Right lobe of liver (tissue), 6 donors: ENCODE results near the gene DLG4. TPM values are rescaled to one million over a fixed set of nuclear protein-coding genes. Genes with fewer than 3 reads are reported as not detected.
A peak's percentile ranks its signal among the peaks of the same experiment; 100 is the strongest.

Source experiments
- ATAC-seq, 4 donors: fragments of 200-7000 bp; cut with Tn5 transposase; one replicate each; pipeline ENCODE4 v1.9.1; 2020; ENCODE audit warnings: mild to moderate bottlenecking in 4 of 4, moderate library complexity in 4 of 4
- DNase-seq, 3 donors: peaks; one replicate each; pipeline ENCODE4 v3.0.0-alpha.2; 2020
- H3K27ac ChIP-seq, 3 donors: fragments of 200-600 bp; one replicate each; pipeline ENCODE4 v1.8.0; 2022
- H3K27me3 ChIP-seq, 2 donors: fragments of 200-600 bp; one replicate each; pipeline ENCODE4 v1.8.0; 2022
- H3K36me3 ChIP-seq, 4 donors: fragments of 200-600 bp; sonication (generic) in 1 of 4; one replicate each; pipeline versions ENCODE4 v1.5.1 to v1.8.0; 2017 to 2022; ENCODE audit warnings: control low read depth in 1 of 4
- H3K4me1 ChIP-seq, 4 donors: fragments of 200-600 bp; sonication (generic) in 1 of 4; one replicate each; pipeline versions ENCODE4 v1.5.1 to v1.8.0; 2017 to 2022; ENCODE audit warnings: control low read depth in 1 of 4
- H3K4me3 ChIP-seq, 3 donors: fragments of 200-600 bp; one replicate each; pipeline ENCODE4 v1.8.0; 2022
- H3K9me3 ChIP-seq, 4 donors: fragments of 200-600 bp; sonication (generic) in 1 of 4; one replicate each; pipeline versions ENCODE4 v1.5.1 to v1.8.0; 2017 to 2022; ENCODE audit warnings: control low read depth in 1 of 4
- CTCF ChIP-seq, 4 donors: fragments of 200-600 bp in 3 of 4; fragments of 450-650 bp in 1 of 4; IDR thresholded peaks; one replicate each; pipeline versions ENCODE4 v1.5.1 to v1.8.0; 2016 to 2022; ENCODE audit warnings: antibody characterized with exemption in 4 of 4, mild to moderate bottlenecking in 2 of 4
- POLR2A ChIP-seq: fragments of 450-650 bp; IDR thresholded peaks from one replicate; pipeline ENCODE4 v1.6.1; 2017; ENCODE audit warnings: antibody characterized with exemption, mild to moderate bottlenecking
- WGBS: methylation state at CpG from one replicate; pipeline ENCODE4 v1.1.6; 2018; ENCODE audit warnings: low coverage, low lambda C conversion rate; ENCODE audit not compliant: insufficient coverage; ENCODE audit errors: missing lambda C conversion rate; 5-methylcytosine and 5-hydroxymethylcytosine counted together
- intact Hi-C, 2 donors: fragments of 100-400 bp; cut with DNase I; formaldehyde crosslinking; loops; one replicate each; pipeline versions ENCODE4 v1.11.2 to v1.14.1; 2022
- total RNA-seq, 6 experiments: library from RNA; depleted of rRNA in 2 of 6; stranded (reverse); fragments of >200 nt in 2 of 6; fragmentation: NEBNext Ultra II Directional in 3 of 6; extraction: Animal tissue kit (Norgen Biotek cat#: 25700) in 3 of 6; gene quantifications; one replicate each; pipeline versions ENCODE4 v1.1.0 to v1.2.4, GENCODE V29; 2016 to 2023
- donor health status: DM: no; HTN: yes; CAD: no.
- donor health status: DM: no; HTN: no; CAD: no.
- donor health status: DM: no; HTN: no; CAD: no.
- donor health status: DM: no; HTN: yes; CAD: no.
- donor health status: DM: no; HTN: yes; CAD: no.

The DLG4 gene
- total RNA-seq, 6 experiments from 2014 or later = 3.0 to 6.4 (median 4.1) TPM

- Histone ChIP-seq H3K4me1 (peaks cover 0 to 44% (median 10%) of the 10 kb centered on the region in 4 donors), H3K27ac (no peak overlapping the region), H3K9me3 (no peaks in the 10 kb centered on the region), H3K36me3 (peaks cover 0 to 52% (median 30%) of the 10 kb centered on the region in 4 donors), H3K27me3 (no peaks in the 10 kb centered on the region), H3K4me3 (no peak overlapping the region)
- intact Hi-C loops = no loop called here
- WGBS = 43% methylated on average over 3 of the region's 4 CpGs
- DNase-seq (no peak), ATAC-seq (no peak)
- TF ChIP-seq CTCF (IDR thresholded peaks at IDR 0.05) (no peak), POLR2A (no peak)
Observed at GRCh38 chr17:7223375-7223774, 3.7 kb upstream of the DLG4 start.

GRCh38 chr17:7222972-7223292 lies 3.3 kb upstream of the DLG4 start:
- intact Hi-C loops = no loop called here
- peaks cover 0 to 40% (median 10%) of the 10 kb centered on the region in 4 donors for H3K4me1 ChIP-seq
- WGBS = 83% methylated on average over 1 of the region's 7 CpGs
- TF ChIP-seq POLR2A (peak; percentile 9), CTCF (IDR thresholded peaks at IDR 0.05) (no peak)
- ATAC-seq (no peak), DNase-seq (peak in 1 of 3 donors; percentile 28)
- no peaks in the 10 kb centered on the region for H3K9me3 ChIP-seq
- H3K27me3 ChIP-seq = no peaks in the 10 kb centered on the region
- H3K4me3 ChIP-seq = no peak overlapping the region
- peaks cover 0 to 52% (median 30%) of the 10 kb centered on the region in 4 donors for H3K36me3 ChIP-seq
- no peak overlapping the region for H3K27ac ChIP-seq

GRCh38 chr17:7222093-7222971 lies 2.7 kb upstream of the DLG4 start:
- no peaks in the 10 kb centered on the region for H3K27me3 ChIP-seq
- H3K4me3 ChIP-seq = no peak overlapping the region
- intact Hi-C loops = no loop called here
- H3K4me1 ChIP-seq = peaks cover 0 to 39% (median 10%) of the 10 kb centered on the region in 4 donors
- ATAC-seq (no peak), DNase-seq (peak in 1 of 3 donors; percentile 17)
- H3K9me3 ChIP-seq = no peaks in the 10 kb centered on the region
- H3K27ac ChIP-seq = no peak overlapping the region
- H3K36me3 ChIP-seq = peaks cover 0 to 52% (median 29%) of the 10 kb centered on the region in 4 donors
- TF ChIP-seq CTCF (IDR thresholded peaks at IDR 0.05) = no peak
- TF ChIP-seq POLR2A = no peak
- WGBS = 72% methylated on average over 7 of the region's 15 CpGs

GRCh38 chr17:7221278-7222092 lies 1.8 kb upstream of the DLG4 start:
- Histone ChIP-seq H3K9me3 (no peaks in the 10 kb centered on the region), H3K4me1 (peaks cover 0 to 39% (median 10%) of the 10 kb centered on the region in 4 donors), H3K4me3 (peak overlapping the region; percentile 76 to 99 (median 85)), H3K27me3 (no peaks in the 10 kb centered on the region), H3K27ac (peak overlapping the region; percentile 94 to 100 (median 96)), H3K36me3 (peaks cover 0 to 45% (median 25%) of the 10 kb centered on the region in 4 donors)
- no peak for TF ChIP-seq CTCF (IDR thresholded peaks at IDR 0.05)
- 33% methylated on average over 4 of the region's 10 CpGs for WGBS
- ATAC-seq (peak in 1 of 4 donors; percentile 7), DNase-seq (peak in 1 of 3 donors; percentile 17)
- intact Hi-C loops = no loop called here
